ENCODE results near the gene EGLN1. TPM values are rescaled to one million over a fixed set of nuclear protein-coding genes. Genes with fewer than 3 reads are reported as not detected.

The EGLN1 gene
- total and polyA plus RNA-seq, 2 of the 8 experiments (the other 6 are each of a cell fraction or from before 2014, with no cell fraction given), result 4.0 to 6.4 TPM

- Histone ChIP-seq H3K18ac (ENCODE audit: extremely low read depth, low read length) (no peak overlapping the region), H2BK120ac (replicated peaks; ENCODE audit: low read depth, low read length) (no peak overlapping the region), H3K14ac (ENCODE audit: insufficient read length) (no peak overlapping the region), H3K79me2 (ENCODE audit: control insufficient read depth in 1 of 2, insufficient read depth in 2 of 2, low read length in 2 of 2) (no peaks in the 10 kb centered on the region), H2BK15ac (ENCODE audit: low read length) (no peak overlapping the region), H3K27ac (ENCODE audit: low read depth, low read length) (no peak overlapping the region), H4K5ac (ENCODE audit: insufficient read length, low read depth, low read length) (no peak overlapping the region), H4K91ac (replicated peaks; ENCODE audit: insufficient read length, low read length) (no peak overlapping the region), H2AK5ac (ENCODE audit: low read depth, low read length) (no peak overlapping the region), H3K9ac (replicated peaks in 1 of 4; ENCODE audit: extremely low read depth in 1 of 4, low read depth in 3 of 4, low read length in 3 of 4) (no peak overlapping the region), H3K4me2 (ENCODE audit: insufficient read depth in 1 of 2, low read depth in 2 of 2, low read length in 2 of 2) (no peak overlapping the region), H3K4me3 (ENCODE audit: extremely low read depth in 1 of 4, insufficient read depth in 2 of 4, low read depth in 3 of 4, low read length in 4 of 4) (no peak overlapping the region), H3K27me3 (replicated peaks in 1 of 4; ENCODE audit: control insufficient read depth in 3 of 4, extremely low read depth in 1 of 4, insufficient read depth in 3 of 4, low read length in 3 of 4) (no peaks in the 10 kb centered on the region), H3K4ac (replicated peaks; ENCODE audit: insufficient read length, low read depth, low read length) (no peak overlapping the region), H3K79me1 (ENCODE audit: low read depth, low read length) (no peaks in the 10 kb centered on the region), H2BK20ac (ENCODE audit: low read length) (no peak overlapping the region), H2BK5ac (ENCODE audit: low read depth, low read length) (no peak overlapping the region), H4K20me1 (replicated peaks in 1 of 2; ENCODE audit: control insufficient read depth in 1 of 2, insufficient read depth in 2 of 2, low read length in 2 of 2) (no peaks in the 10 kb centered on the region), H4K8ac (ENCODE audit: extremely low read depth, insufficient read depth, low read length) (no peak overlapping the region), H3K36me3 (ENCODE audit: control insufficient read depth in 2 of 4, insufficient read depth in 4 of 4, low read length in 3 of 4) (no peaks in the 10 kb centered on the region), H2BK12ac (ENCODE audit: low read depth, low read length) (no peak overlapping the region), H3K9me3 (ENCODE audit: insufficient read depth in 2 of 2, low read depth in 1 of 2, low read length in 1 of 2) (no peaks in the 10 kb centered on the region), H2AFZ (ENCODE audit: low read length) (no peak overlapping the region), H3K23ac (ENCODE audit: insufficient read length) (no peak overlapping the region), H3K56ac (replicated peaks; ENCODE audit: insufficient read length, low read depth, low read length) (no peak overlapping the region), H3K23me2 (ENCODE audit: low read depth, low read length) (no peaks in the 10 kb centered on the region), H3K4me1 (replicated peaks in 1 of 4; ENCODE audit: control insufficient read depth in 3 of 4, insufficient read depth in 4 of 4, low read length in 3 of 4) (no peaks in the 10 kb centered on the region)
- no peak for TF ChIP-seq NRF1 (IDR thresholded peaks at IDR 0.05; ENCODE audit: low read depth, low read length)
- DNase-seq (ENCODE audit: low read depth in 1 of 2, low spot score in 2 of 2) (no peak), FAIRE-seq (no peak)
- WGBS, 2 experiments (ENCODE audit: extremely low coverage in 1 of 2, insufficient coverage in 1 of 2, insufficient read length in 1 of 2, insufficient replicate concordance in 2 of 2, low coverage in 1 of 2, low lambda C conversion rate in 2 of 2, missing lambda C conversion rate in 1 of 2), result 96% methylated on average over 1 of the region's 1 CpG; no CpG with 5 or more reads in 1 of the 2 experiments
- CTCF ChIA-PET (ENCODE audit: partially characterized antibody), result interaction anchor here (0.9 to 2.3 kb wide), 5 partner anchors 52 to 261 kb away, joined by 3 to 10 read pairs (median 5); no protein-coding TSS in a partner anchor
- POLR2A ChIA-PET (ENCODE audit: partially characterized antibody), result interaction anchor here (0.6 kb wide), 1 partner anchor 442 kb away, joined by 3 read pairs; no protein-coding TSS in a partner anchor
These were observed 59.8 kb downstream of the EGLN1 start for GRCh38 chr1:231362325-231362724.

Measured in H1 (cell line).